Neural cell (in vitro differentiated cells): Measurements from ENCODE around the gene NUBP2. TPM values are rescaled to one million over a fixed set of nuclear protein-coding genes. Genes with fewer than 3 reads are reported as not detected.

Experiments
- H2AFZ ChIP-seq: fragments of 200-600, 300-800 bp; sonication (generic), shearing (Covaris generic); 2 replicates; pipeline ENCODE4 v1.6.0; 2014; ENCODE audit warnings: low read depth, mild to moderate bottlenecking, antibody characterized with exemption, low read length, moderate library complexity
- H3F3A ChIP-seq: fragments of 200-600 bp; shearing (Covaris generic); 2 replicates; pipeline ENCODE4 v1.6.1; 2016; ENCODE audit warnings: mild to moderate bottlenecking, moderate library complexity, mixed read lengths, antibody characterized with exemption, low read length; ENCODE audit not compliant: insufficient read depth, poor library complexity, severe bottlenecking
- H3K27ac ChIP-seq: fragments of 200-600, 300-800 bp; sonication (generic), shearing (Covaris generic); 2 replicates; pipeline ENCODE4 v1.5.1; 2014; ENCODE audit warnings: mild to moderate bottlenecking, low read length, moderate library complexity
- H3K27me3 ChIP-seq: fragments of 300-800, 200-600 bp; sonication (generic), shearing (Covaris generic); 2 replicates; pipeline ENCODE4 v1.6.0; 2014; ENCODE audit warnings: mild to moderate bottlenecking, low read depth, low read length, moderate library complexity; ENCODE audit not compliant: insufficient read depth
- H3K36me3 ChIP-seq: fragments of 300-800, 200-600 bp; sonication (generic), shearing (Covaris generic); 2 replicates; pipeline ENCODE4 v1.5.1; 2014; ENCODE audit warnings: mild to moderate bottlenecking, antibody characterized with exemption, low read length, moderate library complexity; ENCODE audit not compliant: insufficient read depth
- H3K4me2 ChIP-seq: fragments of 300-800, 200-600 bp; sonication (generic), shearing (Covaris generic); 2 replicates; pipeline ENCODE4 v1.6.0; 2014; ENCODE audit warnings: mild to moderate bottlenecking, low read length
- H3K4me3 ChIP-seq: fragments of 300-800, 200-600 bp; sonication (generic), shearing (Covaris generic); 2 replicates; pipeline ENCODE4 v1.5.1; 2014; ENCODE audit warnings: mild to moderate bottlenecking, low read length, moderate library complexity
- H3K79me2 ChIP-seq: fragments of 200-600 bp; shearing (Covaris generic); replicated peaks from 2 replicates; pipeline ENCODE4 v1.6.0; 2014; ENCODE audit warnings: mild to moderate bottlenecking, low read length, moderate library complexity; ENCODE audit not compliant: insufficient read depth
- H3K9ac ChIP-seq: fragments of 300-800, 200-600 bp; sonication (generic), shearing (Covaris generic); 2 replicates; pipeline ENCODE4 v1.6.1; 2016; ENCODE audit warnings: mild to moderate bottlenecking, low read length, mixed read lengths
- H3K9me2 ChIP-seq: fragments of 200-600 bp; shearing (Covaris generic); 2 replicates; pipeline ENCODE4 v1.6.1; 2016; ENCODE audit warnings: mild to moderate bottlenecking, low read length, mixed read lengths; ENCODE audit not compliant: insufficient read depth
- H3K9me3 ChIP-seq: fragments of 200-600, 300-800 bp; sonication (generic), shearing (Covaris generic); 2 replicates; pipeline ENCODE4 v1.6.1; 2016; ENCODE audit warnings: mild to moderate bottlenecking, mixed run types, low read length, moderate library complexity, mixed read lengths
- H4K20me1 ChIP-seq: fragments of 200-600 bp; shearing (Covaris generic); 2 replicates; pipeline ENCODE4 v1.6.1; 2016; ENCODE audit warnings: mild to moderate bottlenecking, mixed run types; ENCODE audit not compliant: insufficient read depth
- EP300 ChIP-seq: fragments of 450-650 bp; conservative IDR thresholded peaks from 2 replicates; pipeline ENCODE4 v1.6.1; 2014; ENCODE audit warnings: antibody characterized with exemption, mild to moderate bottlenecking, moderate library complexity; ENCODE audit not compliant: poor library complexity, severe bottlenecking
- EZH2 ChIP-seq: fragments of 200-600, 300-800 bp; shearing (Covaris generic), sonication (generic); IDR thresholded peaks from 2 replicates; pipeline ENCODE4 v1.6.1; 2014; ENCODE audit warnings: antibody characterized with exemption, low read length, borderline replicate concordance, mild to moderate bottlenecking; ENCODE audit not compliant: insufficient read depth, poor library complexity, severe bottlenecking
- MXI1 ChIP-seq: fragments of 450-650 bp; conservative IDR thresholded peaks from 2 replicates; pipeline ENCODE4 v1.6.1; 2014; ENCODE audit warnings: antibody characterized with exemption, mild to moderate bottlenecking; ENCODE audit not compliant: poor library complexity, severe bottlenecking
- POLR2AphosphoS5 ChIP-seq: IDR thresholded peaks from 2 replicates; pipeline ENCODE4 v1.6.1; 2012
- RAD21 ChIP-seq: fragments of 450-650 bp; conservative IDR thresholded peaks from 2 replicates; pipeline ENCODE4 v1.6.1; 2014; ENCODE audit warnings: antibody characterized with exemption, mild to moderate bottlenecking, moderate library complexity
- SMC3 ChIP-seq: fragments of 450-650 bp; conservative IDR thresholded peaks from 2 replicates; pipeline ENCODE4 v1.6.1; 2014; ENCODE audit warnings: antibody characterized with exemption, mild to moderate bottlenecking, moderate library complexity; ENCODE audit not compliant: poor library complexity
- TAF1 ChIP-seq: IDR thresholded peaks from 2 replicates; pipeline ENCODE4 v1.6.1; 2012; ENCODE audit warnings: low read depth
- polyA plus RNA-seq: library from polyadenylated mRNA; depleted of rRNA; stranded (reverse); fragments of >200 nt; gene quantifications from 2 replicates; pipeline ENCODE4 v1.2.3, GENCODE V29; 2014
- TF ChIP-seq, protein P1 (sequence below): IDR thresholded peaks from 2 replicates; pipeline ENCODE4 v1.6.1; 2012; ENCODE audit warnings: borderline replicate concordance
- TF ChIP-seq, protein P2 (sequence below): fragments of 450-650 bp; IDR thresholded peaks from 2 replicates; pipeline ENCODE4 v1.5.1; 2014; ENCODE audit warnings: antibody characterized with exemption, mild to moderate bottlenecking, moderate library complexity; ENCODE audit not compliant: poor library complexity, severe bottlenecking

NUBP2 gene
- polyA plus RNA-seq, 1 donor from 2014 or later: 213 TPM

DNA sequence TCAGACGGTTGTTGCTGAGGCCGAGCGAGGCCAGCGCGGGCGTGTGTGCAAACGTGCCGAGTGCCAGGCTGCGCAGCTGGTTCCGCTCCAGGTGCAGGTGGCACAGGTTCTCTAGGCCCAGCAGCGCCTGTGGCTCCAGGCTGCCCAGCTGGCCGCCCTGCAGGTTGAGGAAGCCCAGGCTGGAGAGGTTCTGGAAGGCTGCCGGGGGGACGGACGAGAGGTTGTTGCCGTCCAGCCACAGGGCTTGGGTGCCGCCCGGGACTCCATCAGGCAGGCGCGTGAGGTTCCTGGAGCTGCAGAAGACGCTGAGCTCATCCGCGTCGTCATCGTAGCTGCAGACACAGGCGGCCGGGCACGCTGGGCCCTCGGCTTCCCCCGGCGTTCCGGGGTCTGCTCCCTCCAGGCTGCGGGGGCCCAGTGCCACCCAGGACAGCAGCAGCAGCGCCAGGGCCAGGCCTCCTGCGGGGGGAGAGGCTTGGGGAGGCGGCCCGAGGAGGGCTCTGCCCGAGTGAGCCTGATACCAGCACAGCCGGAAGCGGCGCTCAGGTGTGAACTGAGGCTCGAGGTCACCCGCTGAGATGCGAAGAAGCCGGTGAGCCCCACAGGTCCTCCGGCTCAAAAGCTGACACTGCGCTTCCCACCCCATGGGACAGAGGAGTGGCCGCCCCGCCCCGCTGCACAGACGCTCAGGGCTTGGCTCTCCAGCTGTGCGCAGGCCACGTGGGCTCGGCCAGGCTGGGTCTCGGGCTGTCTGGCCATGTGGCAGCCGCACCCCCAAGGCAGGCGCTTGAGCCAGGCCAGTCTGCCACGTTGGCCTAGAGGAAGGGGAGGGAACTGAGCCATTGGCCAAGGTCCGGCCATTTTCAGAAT, 9.4 kb downstream of the NUBP2 start (continued):
- TF ChIP-seq EZH2: no peak
- TF ChIP-seq TAF1: no peak

DNA sequence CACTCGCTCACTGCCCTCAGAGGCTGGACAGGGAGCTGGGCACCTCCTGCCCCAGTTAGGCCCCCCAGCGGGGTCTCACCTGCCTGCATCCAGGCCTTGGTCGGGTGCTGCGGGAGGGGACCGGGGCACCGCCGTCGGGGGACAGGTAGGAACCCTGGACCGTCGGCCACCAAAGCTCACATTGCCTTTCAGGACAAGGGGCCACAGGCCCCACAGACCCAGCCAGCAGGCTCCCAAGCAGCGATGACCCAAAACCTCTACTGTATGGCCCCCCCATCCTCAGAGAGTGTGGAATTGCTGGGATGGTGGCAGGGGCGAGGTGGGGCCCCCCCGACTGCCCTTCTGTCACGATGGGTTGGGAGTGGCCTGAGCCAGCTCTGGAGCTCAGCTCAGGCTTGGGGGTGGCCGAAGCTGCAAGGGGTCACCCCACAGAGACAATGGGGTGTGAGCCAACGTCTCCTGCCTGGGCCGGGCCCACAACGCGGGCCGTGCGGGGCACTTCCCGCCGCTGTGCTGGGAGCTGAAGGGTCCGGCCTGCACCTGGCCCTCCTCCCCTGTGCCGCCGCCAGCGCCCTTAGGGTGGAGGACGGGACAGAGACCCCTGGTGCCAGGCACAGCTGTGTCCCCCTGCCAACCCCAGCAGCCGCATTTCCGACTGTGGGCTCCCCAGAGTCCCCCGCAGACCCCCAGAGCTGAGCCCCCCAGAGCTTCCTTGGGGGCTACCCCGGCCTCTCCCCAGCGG, 10.2 kb downstream of the NUBP2 start:
- Histone ChIP-seq H3K27ac (no peak overlapping the region), H4K20me1 (no peaks in the 10 kb centered on the region), H3K79me2 (no peaks in the 10 kb centered on the region), H3K4me3 (no peak overlapping the region), H3F3A (no peaks in the 10 kb centered on the region), H3K27me3 (no peaks in the 10 kb centered on the region), H3K9me3 (no peaks in the 10 kb centered on the region), H3K9me2 (no peaks in the 10 kb centered on the region), H3K36me3 (no peaks in the 10 kb centered on the region), H3K9ac (no peak overlapping the region), H3K4me2 (no peak overlapping the region), H2AFZ (no peak overlapping the region)
- TF ChIP-seq TAF1: no peak
- no peak for TF ChIP-seq EZH2
- TF ChIP-seq EP300: no peak
- TF ChIP-seq RAD21: no peak
- TF ChIP-seq POLR2AphosphoS5: no peak
- no peak for TF ChIP-seq MXI1
- TF ChIP-seq SMC3: no peak
- TF ChIP-seq, protein P1, sequence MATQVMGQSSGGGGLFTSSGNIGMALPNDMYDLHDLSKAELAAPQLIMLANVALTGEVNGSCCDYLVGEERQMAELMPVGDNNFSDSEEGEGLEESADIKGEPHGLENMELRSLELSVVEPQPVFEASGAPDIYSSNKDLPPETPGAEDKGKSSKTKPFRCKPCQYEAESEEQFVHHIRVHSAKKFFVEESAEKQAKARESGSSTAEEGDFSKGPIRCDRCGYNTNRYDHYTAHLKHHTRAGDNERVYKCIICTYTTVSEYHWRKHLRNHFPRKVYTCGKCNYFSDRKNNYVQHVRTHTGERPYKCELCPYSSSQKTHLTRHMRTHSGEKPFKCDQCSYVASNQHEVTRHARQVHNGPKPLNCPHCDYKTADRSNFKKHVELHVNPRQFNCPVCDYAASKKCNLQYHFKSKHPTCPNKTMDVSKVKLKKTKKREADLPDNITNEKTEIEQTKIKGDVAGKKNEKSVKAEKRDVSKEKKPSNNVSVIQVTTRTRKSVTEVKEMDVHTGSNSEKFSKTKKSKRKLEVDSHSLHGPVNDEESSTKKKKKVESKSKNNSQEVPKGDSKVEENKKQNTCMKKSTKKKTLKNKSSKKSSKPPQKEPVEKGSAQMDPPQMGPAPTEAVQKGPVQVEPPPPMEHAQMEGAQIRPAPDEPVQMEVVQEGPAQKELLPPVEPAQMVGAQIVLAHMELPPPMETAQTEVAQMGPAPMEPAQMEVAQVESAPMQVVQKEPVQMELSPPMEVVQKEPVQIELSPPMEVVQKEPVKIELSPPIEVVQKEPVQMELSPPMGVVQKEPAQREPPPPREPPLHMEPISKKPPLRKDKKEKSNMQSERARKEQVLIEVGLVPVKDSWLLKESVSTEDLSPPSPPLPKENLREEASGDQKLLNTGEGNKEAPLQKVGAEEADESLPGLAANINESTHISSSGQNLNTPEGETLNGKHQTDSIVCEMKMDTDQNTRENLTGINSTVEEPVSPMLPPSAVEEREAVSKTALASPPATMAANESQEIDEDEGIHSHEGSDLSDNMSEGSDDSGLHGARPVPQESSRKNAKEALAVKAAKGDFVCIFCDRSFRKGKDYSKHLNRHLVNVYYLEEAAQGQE: no peak
- TF ChIP-seq, protein P2, sequence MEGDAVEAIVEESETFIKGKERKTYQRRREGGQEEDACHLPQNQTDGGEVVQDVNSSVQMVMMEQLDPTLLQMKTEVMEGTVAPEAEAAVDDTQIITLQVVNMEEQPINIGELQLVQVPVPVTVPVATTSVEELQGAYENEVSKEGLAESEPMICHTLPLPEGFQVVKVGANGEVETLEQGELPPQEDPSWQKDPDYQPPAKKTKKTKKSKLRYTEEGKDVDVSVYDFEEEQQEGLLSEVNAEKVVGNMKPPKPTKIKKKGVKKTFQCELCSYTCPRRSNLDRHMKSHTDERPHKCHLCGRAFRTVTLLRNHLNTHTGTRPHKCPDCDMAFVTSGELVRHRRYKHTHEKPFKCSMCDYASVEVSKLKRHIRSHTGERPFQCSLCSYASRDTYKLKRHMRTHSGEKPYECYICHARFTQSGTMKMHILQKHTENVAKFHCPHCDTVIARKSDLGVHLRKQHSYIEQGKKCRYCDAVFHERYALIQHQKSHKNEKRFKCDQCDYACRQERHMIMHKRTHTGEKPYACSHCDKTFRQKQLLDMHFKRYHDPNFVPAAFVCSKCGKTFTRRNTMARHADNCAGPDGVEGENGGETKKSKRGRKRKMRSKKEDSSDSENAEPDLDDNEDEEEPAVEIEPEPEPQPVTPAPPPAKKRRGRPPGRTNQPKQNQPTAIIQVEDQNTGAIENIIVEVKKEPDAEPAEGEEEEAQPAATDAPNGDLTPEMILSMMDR: no peak
